Measurements from ENCODE around the gene SHTN1. TPM values are rescaled to one million over a fixed set of nuclear protein-coding genes. Genes with fewer than 3 reads are reported as not detected.

SHTN1 gene
- total RNA-seq, 1 experiment from 2014 or later, result 67.8 TPM

DNA sequence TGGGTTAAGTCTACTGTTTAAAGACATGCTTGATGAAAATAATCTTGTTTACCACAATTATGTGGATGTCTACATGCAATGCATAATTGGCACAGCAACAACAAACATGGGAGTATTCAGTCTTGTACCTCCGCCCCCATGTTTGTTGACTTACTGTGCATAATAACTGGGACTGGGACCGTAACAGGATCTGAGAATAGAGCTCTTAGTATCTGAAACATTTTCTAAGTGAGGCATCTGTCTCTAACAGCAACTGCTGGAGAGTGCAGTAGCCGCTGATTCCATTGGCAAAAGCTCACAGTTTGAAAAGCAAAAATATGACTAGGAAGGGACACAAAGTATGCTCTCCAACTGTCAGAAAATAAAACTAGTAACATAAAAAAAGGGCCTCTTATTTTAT, 94.1 kb downstream of the SHTN1 start:
- no peak for DNase-seq (ENCODE audit: low read depth, low spot score)
- H3K9me3 ChIP-seq (ENCODE audit: control insufficient read depth, insufficient read depth, low read depth, low read length), result no peaks in the 10 kb centered on the region
- peaks cover 31% of the 10 kb centered on the region for H3K36me3 ChIP-seq (ENCODE audit: control insufficient read depth, insufficient read depth, low read length)
- POLR2A ChIA-PET, result no interaction called here
- no peaks in the 10 kb centered on the region for H3K27me3 ChIP-seq (ENCODE audit: control insufficient read depth, insufficient read depth, low read length)
- in situ Hi-C loops (cut with HindIII; ENCODE audit: low pct_unique_long_range_greater_than_20kb, low sequenced_read_pairs), result no loop called here
- H3K4me3 ChIP-seq (ENCODE audit: low read depth in 2 of 2, low read length in 2 of 2), result no peak overlapping the region
- intact Hi-C loops (cut with micrococcal nuclease; ENCODE audit: unreplicated experiment), result no loop called here
- no peak overlapping the region for H3K27ac ChIP-seq (ENCODE audit: low read length)
- no peaks in the 10 kb centered on the region for H3K4me1 ChIP-seq (ENCODE audit: control insufficient read depth, insufficient read depth, low read length)
- CTCF ChIA-PET, result interaction anchor here (0.7 kb wide), 2 partner anchors 124 to 315 kb away, joined by 3 to 4 read pairs; no protein-coding TSS in a partner anchor
- BruUV-seq (replicated peaks), result no TSS peak
- TF ChIP-seq TCF7L2 (IDR thresholded peaks at IDR 0.05; ENCODE audit: low read depth, low read length) (no peak), POLR2AphosphoS5 (IDR thresholded peaks at IDR 0.05; ENCODE audit: low read depth, low read length) (no peak), SIN3A (IDR thresholded peaks at IDR 0.05; ENCODE audit: borderline replicate concordance, insufficient read depth, low read depth, low read length) (no peak)
- TF ChIP-seq, protein P1, sequence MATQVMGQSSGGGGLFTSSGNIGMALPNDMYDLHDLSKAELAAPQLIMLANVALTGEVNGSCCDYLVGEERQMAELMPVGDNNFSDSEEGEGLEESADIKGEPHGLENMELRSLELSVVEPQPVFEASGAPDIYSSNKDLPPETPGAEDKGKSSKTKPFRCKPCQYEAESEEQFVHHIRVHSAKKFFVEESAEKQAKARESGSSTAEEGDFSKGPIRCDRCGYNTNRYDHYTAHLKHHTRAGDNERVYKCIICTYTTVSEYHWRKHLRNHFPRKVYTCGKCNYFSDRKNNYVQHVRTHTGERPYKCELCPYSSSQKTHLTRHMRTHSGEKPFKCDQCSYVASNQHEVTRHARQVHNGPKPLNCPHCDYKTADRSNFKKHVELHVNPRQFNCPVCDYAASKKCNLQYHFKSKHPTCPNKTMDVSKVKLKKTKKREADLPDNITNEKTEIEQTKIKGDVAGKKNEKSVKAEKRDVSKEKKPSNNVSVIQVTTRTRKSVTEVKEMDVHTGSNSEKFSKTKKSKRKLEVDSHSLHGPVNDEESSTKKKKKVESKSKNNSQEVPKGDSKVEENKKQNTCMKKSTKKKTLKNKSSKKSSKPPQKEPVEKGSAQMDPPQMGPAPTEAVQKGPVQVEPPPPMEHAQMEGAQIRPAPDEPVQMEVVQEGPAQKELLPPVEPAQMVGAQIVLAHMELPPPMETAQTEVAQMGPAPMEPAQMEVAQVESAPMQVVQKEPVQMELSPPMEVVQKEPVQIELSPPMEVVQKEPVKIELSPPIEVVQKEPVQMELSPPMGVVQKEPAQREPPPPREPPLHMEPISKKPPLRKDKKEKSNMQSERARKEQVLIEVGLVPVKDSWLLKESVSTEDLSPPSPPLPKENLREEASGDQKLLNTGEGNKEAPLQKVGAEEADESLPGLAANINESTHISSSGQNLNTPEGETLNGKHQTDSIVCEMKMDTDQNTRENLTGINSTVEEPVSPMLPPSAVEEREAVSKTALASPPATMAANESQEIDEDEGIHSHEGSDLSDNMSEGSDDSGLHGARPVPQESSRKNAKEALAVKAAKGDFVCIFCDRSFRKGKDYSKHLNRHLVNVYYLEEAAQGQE (IDR thresholded peaks at IDR 0.05; ENCODE audit: insufficient read depth in 1 of 2, low read depth in 2 of 2, low read length in 1 of 2), result no peak
- TF ChIP-seq, protein P2, sequence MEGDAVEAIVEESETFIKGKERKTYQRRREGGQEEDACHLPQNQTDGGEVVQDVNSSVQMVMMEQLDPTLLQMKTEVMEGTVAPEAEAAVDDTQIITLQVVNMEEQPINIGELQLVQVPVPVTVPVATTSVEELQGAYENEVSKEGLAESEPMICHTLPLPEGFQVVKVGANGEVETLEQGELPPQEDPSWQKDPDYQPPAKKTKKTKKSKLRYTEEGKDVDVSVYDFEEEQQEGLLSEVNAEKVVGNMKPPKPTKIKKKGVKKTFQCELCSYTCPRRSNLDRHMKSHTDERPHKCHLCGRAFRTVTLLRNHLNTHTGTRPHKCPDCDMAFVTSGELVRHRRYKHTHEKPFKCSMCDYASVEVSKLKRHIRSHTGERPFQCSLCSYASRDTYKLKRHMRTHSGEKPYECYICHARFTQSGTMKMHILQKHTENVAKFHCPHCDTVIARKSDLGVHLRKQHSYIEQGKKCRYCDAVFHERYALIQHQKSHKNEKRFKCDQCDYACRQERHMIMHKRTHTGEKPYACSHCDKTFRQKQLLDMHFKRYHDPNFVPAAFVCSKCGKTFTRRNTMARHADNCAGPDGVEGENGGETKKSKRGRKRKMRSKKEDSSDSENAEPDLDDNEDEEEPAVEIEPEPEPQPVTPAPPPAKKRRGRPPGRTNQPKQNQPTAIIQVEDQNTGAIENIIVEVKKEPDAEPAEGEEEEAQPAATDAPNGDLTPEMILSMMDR (IDR thresholded peaks at IDR 0.05), result no peak
- no peak for ATAC-seq

DNA sequence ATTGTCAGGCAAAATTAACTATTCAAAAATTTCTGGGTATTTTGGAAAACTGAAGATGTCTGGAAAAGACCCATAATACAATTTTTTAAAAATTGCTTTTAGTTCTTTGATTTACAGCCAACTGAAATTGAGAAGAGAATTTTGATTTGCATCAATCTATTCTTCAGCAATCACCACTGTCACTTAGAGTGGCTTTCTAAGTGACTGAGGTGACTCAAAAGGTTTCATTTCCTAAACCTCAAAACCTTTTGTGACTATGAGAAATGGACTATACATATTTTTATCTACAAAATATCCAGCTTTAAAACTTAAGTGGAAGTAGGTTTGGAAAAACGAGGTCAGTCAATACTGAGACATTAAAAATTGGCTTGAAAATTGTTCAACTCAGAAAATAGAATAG, 95.7 kb downstream of the SHTN1 start:
- Histone ChIP-seq H3K36me3 (ENCODE audit: control insufficient read depth, insufficient read depth, low read length) (peaks cover 27% of the 10 kb centered on the region), H3K27me3 (ENCODE audit: control insufficient read depth, insufficient read depth, low read length) (no peaks in the 10 kb centered on the region), H3K27ac (ENCODE audit: low read length) (no peak overlapping the region), H3K4me1 (ENCODE audit: control insufficient read depth, insufficient read depth, low read length) (no peaks in the 10 kb centered on the region), H3K9me3 (ENCODE audit: control insufficient read depth, insufficient read depth, low read depth, low read length) (no peaks in the 10 kb centered on the region), H3K4me3 (ENCODE audit: low read depth in 2 of 2, low read length in 2 of 2) (no peak overlapping the region)
- intact Hi-C loops (cut with micrococcal nuclease; ENCODE audit: unreplicated experiment), result no loop called here
- ChIA-PET CTCF (interaction anchor here (0.6 kb wide), 1 partner anchor 358 kb away, joined by 4 read pairs; no protein-coding TSS in a partner anchor), POLR2A (no interaction called here)
- TF ChIP-seq TCF7L2 (IDR thresholded peaks at IDR 0.05; ENCODE audit: low read depth, low read length) (no peak), POLR2AphosphoS5 (IDR thresholded peaks at IDR 0.05; ENCODE audit: low read depth, low read length) (no peak), SIN3A (IDR thresholded peaks at IDR 0.05; ENCODE audit: borderline replicate concordance, insufficient read depth, low read depth, low read length) (no peak)
- TF ChIP-seq, protein P1 (IDR thresholded peaks at IDR 0.05; ENCODE audit: insufficient read depth in 1 of 2, low read depth in 2 of 2, low read length in 1 of 2), result no peak
- TF ChIP-seq, protein P2 (IDR thresholded peaks at IDR 0.05), result no peak
- in situ Hi-C loops (cut with HindIII; ENCODE audit: low pct_unique_long_range_greater_than_20kb, low sequenced_read_pairs), result no loop called here
- BruUV-seq (replicated peaks), result no TSS peak
- DNase-seq (ENCODE audit: low read depth, low spot score) (no peak), ATAC-seq (no peak)
